ENCODE data around the gene TBCCD1. TPM values are rescaled to one million over a fixed set of nuclear protein-coding genes. Genes with fewer than 3 reads are reported as not detected.
A peak's percentile ranks its signal among the peaks of the same experiment; 100 is the strongest.

Gene TBCCD1
- total and polyA plus RNA-seq, 4 experiments from 2014 or later = 20.1 to 28.6 (median 20.7) TPM

DNA sequence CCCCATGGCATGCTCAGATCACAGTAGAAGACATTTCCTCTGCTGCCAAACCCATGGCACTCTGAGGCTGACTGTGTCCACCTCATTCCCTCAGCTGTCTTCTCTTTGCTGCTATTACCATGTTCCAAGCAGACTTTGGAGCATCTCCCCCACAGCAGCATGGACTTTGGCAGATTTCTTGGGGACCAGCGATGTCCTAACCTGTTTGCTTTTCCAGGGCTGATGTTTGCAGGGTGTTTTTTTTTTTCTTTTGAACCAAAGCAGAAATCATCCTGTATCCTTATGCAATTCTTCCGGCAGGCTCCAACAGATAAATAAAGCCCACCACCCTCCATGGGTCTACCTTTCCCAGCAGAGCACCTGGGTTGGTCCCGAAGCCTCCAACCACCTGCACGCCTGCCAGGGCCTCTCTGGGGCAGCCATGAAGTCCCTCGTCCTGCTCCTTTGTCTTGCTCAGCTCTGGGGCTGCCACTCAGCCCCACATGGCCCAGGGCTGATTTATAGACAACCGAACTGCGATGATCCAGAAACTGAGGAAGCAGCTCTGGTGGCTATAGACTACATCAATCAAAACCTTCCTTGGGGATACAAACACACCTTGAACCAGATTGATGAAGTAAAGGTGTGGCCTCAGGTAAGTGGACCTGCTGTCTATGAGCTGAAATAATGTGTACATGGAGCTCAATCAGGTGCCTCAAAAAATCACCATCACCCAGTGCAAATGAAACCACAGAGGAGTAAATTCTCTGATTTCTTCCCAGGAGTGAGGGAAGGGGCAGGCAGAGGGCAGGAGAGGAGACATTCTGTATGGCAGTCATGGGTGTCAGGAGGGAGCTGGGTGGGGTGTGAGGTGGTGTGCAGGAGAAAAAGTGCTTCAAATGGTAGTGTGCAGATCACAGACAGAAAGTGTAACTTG lies 45.8 kb upstream of the TBCCD1 start, which contains the start of gene AHSG:
TSS of gene AHSG (plus strand) at position 340 of the 916 bp plus-strand sequence. CDS start at position 422, 82 bp downstream.
- Mint-ChIP-seq H3K9me3 (no peaks in the 10 kb centered on the region), H3K36me3 (no peaks in the 10 kb centered on the region), H3K27me3 (peaks cover 8 to 9% of the 10 kb centered on the region in 2 donors), H3K4me3 (no peak within 1 kb of the TSS), H3K4me1 (peaks cover 10 to 28% (median 20%) of the 10 kb centered on the region in 4 donors), H3K27ac (peak within 1 kb of the TSS in 2 of 7 donors; percentile 20 to 21)
- Histone ChIP-seq H3K9me3 (ENCODE audit: control insufficient read depth in 1 of 2, low read length in 2 of 2) (no peaks in the 10 kb centered on the region), H3K27me3 (ENCODE audit: insufficient read depth, low read length) (no peaks in the 10 kb centered on the region), H3K36me3 (ENCODE audit: insufficient read depth, low read length) (no peaks in the 10 kb centered on the region), H3K4me3 (ENCODE audit: low read length in 2 of 2) (no peak within 1 kb of the TSS), H3K4me1 (ENCODE audit: insufficient read depth, low read length) (peaks cover 18% of the 10 kb centered on the region), H3K27ac (ENCODE audit: low read depth, low read length) (no peak within 1 kb of the TSS)
- intact Hi-C loops (cut with micrococcal nuclease) = no loop called here
- POLR2A ChIA-PET (ENCODE audit: partially characterized antibody) = interaction anchor here (2.6 kb wide), 1 partner anchor 23 kb away, joined by 7 read pairs; no protein-coding TSS in a partner anchor
- no peak for DNase-seq
- CTCF ChIA-PET (ENCODE audit: partially characterized antibody) = interaction anchor here (0.9 to 10.9 kb wide), 13 partner anchors 12 to 632 kb away, joined by 3 to 278 read pairs (median 27); partner anchors contain the start of gene EIF4A2

DNA sequence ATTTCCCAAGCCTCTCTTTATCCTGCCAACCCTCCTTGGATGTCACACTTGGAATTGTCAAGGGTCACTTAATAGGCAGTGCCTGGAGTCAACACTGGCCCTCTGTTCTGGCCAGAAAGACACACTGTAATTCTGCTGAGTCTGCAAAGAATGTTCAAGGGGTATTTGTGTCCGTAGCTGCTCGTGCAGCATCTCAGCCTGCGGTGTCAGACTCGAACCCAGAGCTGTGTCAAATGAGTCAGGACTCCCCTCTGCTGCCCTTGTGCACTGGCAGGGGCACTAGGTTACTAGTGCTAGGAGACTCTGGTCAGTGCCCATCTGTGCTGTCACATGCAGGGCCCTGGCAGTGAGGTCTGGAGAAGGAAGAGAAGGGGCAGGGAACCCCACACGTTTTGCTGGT lies 44.9 kb upstream of the TBCCD1 start:
- Histone ChIP-seq H3K27me3 (ENCODE audit: insufficient read depth, low read length) (no peaks in the 10 kb centered on the region), H3K9me3 (ENCODE audit: control insufficient read depth in 1 of 2, low read length in 2 of 2) (no peaks in the 10 kb centered on the region), H3K36me3 (ENCODE audit: insufficient read depth, low read length) (no peaks in the 10 kb centered on the region), H3K4me1 (ENCODE audit: insufficient read depth, low read length) (peaks cover 14% of the 10 kb centered on the region), H3K27ac (ENCODE audit: low read depth, low read length) (no peak overlapping the region), H3K4me3 (ENCODE audit: low read length in 2 of 2) (no peak overlapping the region)
- ChIA-PET POLR2A (ENCODE audit: partially characterized antibody) (no interaction called here), CTCF (ENCODE audit: partially characterized antibody) (interaction anchor here (1.0 to 10.9 kb wide), 6 partner anchors 8 to 630 kb away, joined by 3 to 278 read pairs (median 27); no protein-coding TSS in a partner anchor)
- no peaks in the 10 kb centered on the region for H3K9me3 Mint-ChIP-seq
- intact Hi-C loops (cut with micrococcal nuclease) = no loop called here
- no peaks in the 10 kb centered on the region for H3K36me3 Mint-ChIP-seq
- peaks cover 6 to 7% of the 10 kb centered on the region in 2 donors for H3K27me3 Mint-ChIP-seq
- peaks cover 8 to 23% (median 16%) of the 10 kb centered on the region in 4 donors for H3K4me1 Mint-ChIP-seq
- no peak overlapping the region for H3K4me3 Mint-ChIP-seq
- peak overlapping the region in 1 of 7 donors; percentile 21 for H3K27ac Mint-ChIP-seq
- DNase-seq = no peak

DNA sequence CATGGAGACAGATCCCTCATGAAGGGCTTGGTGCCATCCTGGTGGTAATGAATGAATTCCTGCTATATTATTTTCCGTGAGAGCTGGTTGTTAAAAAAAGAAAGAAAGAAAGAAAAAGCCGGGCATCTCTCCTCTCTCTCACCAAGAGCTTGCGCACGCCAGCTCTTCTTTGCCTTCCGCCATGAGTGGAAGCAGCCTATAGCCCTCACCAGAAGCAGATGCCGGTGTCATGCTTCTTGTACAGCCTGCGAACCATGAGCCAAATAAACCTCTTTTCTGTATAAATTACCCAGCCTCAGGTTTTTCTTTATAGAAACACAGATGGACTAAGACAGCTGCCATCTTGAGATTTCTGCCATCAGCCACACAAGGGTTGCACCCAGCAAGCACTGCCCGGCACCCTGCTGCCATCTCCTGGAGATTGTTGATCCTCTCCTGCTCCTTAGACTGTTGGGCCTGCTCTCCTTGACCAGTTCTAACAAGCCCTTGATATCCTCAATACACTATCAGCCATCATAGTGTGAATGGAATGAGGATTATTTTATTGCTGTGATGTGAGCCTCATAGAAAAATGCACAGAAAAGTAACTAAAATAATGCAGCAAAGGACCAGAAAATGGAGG lies 42.2 kb upstream of the TBCCD1 start:
- Histone ChIP-seq H3K27me3 (ENCODE audit: insufficient read depth, low read length) (no peaks in the 10 kb centered on the region), H3K4me3 (ENCODE audit: low read length in 2 of 2) (no peak overlapping the region), H3K9me3 (ENCODE audit: control insufficient read depth in 1 of 2, low read length in 2 of 2) (no peaks in the 10 kb centered on the region), H3K27ac (ENCODE audit: low read depth, low read length) (no peak overlapping the region), H3K4me1 (ENCODE audit: insufficient read depth, low read length) (peaks cover 2% of the 10 kb centered on the region), H3K36me3 (ENCODE audit: insufficient read depth, low read length) (no peaks in the 10 kb centered on the region)
- Mint-ChIP-seq H3K4me1 (peaks cover 1 to 6% (median 4%) of the 10 kb centered on the region in 4 donors), H3K36me3 (no peaks in the 10 kb centered on the region), H3K27ac (no peak overlapping the region), H3K4me3 (no peak overlapping the region), H3K27me3 (peaks cover under 1 to 5% of the 10 kb centered on the region in 2 donors), H3K9me3 (no peaks in the 10 kb centered on the region)
- POLR2A ChIA-PET (ENCODE audit: partially characterized antibody) = no interaction called here
- DNase-seq = no peak
- intact Hi-C loops (cut with micrococcal nuclease) = no loop called here
- CTCF ChIA-PET (ENCODE audit: partially characterized antibody) = interaction anchor here (1.0 to 10.9 kb wide), 5 partner anchors 8 to 626 kb away, joined by 3 to 278 read pairs (median 23); no protein-coding TSS in a partner anchor

DNA sequence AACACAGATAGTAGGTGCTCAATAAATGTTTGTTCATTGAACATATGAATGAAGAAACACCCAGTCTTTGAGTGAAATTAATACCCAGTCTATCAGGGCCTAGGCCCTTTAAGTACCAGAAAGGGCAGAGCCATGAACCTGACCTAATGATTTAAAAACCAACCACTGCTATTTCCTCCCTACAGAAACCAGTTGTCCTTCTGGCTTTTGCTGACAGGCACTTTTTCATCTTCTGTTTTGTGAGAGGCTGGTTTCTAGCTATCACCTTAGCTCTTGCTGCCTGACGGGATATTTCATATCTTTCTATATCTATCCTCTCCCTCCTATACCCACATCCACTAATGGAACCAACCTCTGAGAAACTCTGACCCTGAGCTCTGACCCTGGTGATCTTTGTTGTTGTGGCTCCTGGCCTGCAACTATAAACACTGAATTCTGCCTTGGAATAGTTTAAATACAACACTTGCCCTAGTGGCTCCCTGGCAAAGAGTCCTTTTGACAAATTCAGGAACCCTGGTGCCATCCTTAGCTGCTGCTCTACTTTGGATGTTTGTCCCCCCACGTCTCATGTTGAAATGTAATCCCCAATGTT lies 41.6 kb upstream of the TBCCD1 start:
- DNase-seq = no peak
- intact Hi-C loops (cut with micrococcal nuclease) = no loop called here
- no peaks in the 10 kb centered on the region for H3K36me3 Mint-ChIP-seq
- peaks cover 0 to 4% (median 0%) of the 10 kb centered on the region in 4 donors for H3K4me1 Mint-ChIP-seq
- Histone ChIP-seq H3K4me1 (ENCODE audit: insufficient read depth, low read length) (no peaks in the 10 kb centered on the region), H3K4me3 (ENCODE audit: low read length in 2 of 2) (no peak overlapping the region), H3K36me3 (ENCODE audit: insufficient read depth, low read length) (no peaks in the 10 kb centered on the region), H3K9me3 (ENCODE audit: control insufficient read depth in 1 of 2, low read length in 2 of 2) (no peaks in the 10 kb centered on the region), H3K27me3 (ENCODE audit: insufficient read depth, low read length) (no peaks in the 10 kb centered on the region), H3K27ac (ENCODE audit: low read depth, low read length) (no peak overlapping the region)
- no peak overlapping the region for H3K4me3 Mint-ChIP-seq
- no peaks in the 10 kb centered on the region for H3K9me3 Mint-ChIP-seq
- POLR2A ChIA-PET (ENCODE audit: partially characterized antibody) = no interaction called here
- H3K27me3 Mint-ChIP-seq = peaks cover 0 to 5% of the 10 kb centered on the region in 2 donors
- no peak overlapping the region for H3K27ac Mint-ChIP-seq
- CTCF ChIA-PET (ENCODE audit: partially characterized antibody) = interaction anchor here (1.0 to 10.9 kb wide), 5 partner anchors 8 to 626 kb away, joined by 3 to 278 read pairs (median 23); no protein-coding TSS in a partner anchor

DNA sequence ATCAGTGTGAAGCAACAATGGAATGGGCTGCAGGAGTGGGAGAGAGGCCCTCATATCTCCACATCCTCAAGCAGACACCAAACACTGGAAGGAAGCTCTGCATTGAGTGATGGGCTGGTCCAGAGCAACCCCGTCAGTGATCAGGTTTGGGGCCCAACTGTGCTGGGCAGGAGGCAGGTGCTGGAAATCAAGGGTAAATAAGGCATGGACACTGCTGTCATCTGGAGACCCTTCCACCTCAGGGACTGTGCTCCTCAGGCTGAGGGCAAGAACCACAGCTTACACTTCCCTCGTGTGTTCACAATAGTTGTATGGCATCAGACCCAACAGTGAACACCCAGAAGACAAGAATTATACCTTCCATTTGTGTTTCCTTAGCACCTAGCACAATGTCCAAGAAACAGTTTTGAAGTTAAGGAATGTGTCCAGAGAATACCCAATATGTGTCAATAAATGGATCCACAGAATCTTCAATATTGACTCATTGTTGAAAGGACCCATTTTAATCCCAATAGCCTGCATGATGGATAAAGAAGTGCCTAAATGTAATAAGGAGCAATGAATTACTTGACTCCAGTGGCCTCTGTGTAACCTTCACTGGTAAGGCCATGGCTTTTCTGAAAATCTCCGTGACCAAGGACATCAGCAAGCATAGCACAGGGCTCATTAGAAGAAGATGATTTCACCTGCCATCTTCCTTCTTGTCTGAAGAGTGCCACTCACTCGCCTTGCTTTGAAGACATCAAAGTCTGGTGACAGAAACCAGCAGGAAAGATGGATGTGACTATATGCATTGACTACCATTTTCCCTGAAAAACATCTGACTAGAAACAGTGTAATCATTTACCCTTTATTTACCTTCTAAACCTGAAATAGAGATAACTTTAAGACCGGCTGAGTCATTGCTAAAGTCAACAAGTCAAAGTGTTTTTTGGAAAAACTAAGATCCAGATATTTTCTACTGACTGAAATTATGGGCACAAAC lies 38.7 kb upstream of the TBCCD1 start:
- peaks cover 0 to 1% of the 10 kb centered on the region in 2 donors for H3K27me3 Mint-ChIP-seq
- ChIA-PET CTCF (ENCODE audit: partially characterized antibody) (interaction anchor here (3.4 to 24.2 kb wide), 2 partner anchors 7 to 11 kb away, joined by 23 to 255 read pairs; partner anchors contain the start of gene AHSG), POLR2A (ENCODE audit: partially characterized antibody) (no interaction called here)
- no peaks in the 10 kb centered on the region for H3K36me3 Mint-ChIP-seq
- no peak for DNase-seq
- Histone ChIP-seq H3K36me3 (ENCODE audit: insufficient read depth, low read length) (no peaks in the 10 kb centered on the region), H3K9me3 (ENCODE audit: control insufficient read depth in 1 of 2, low read length in 2 of 2) (no peaks in the 10 kb centered on the region), H3K27me3 (ENCODE audit: insufficient read depth, low read length) (no peaks in the 10 kb centered on the region), H3K4me1 (ENCODE audit: insufficient read depth, low read length) (no peaks in the 10 kb centered on the region), H3K4me3 (ENCODE audit: low read length in 2 of 2) (no peak overlapping the region), H3K27ac (ENCODE audit: low read depth, low read length) (no peak overlapping the region)
- intact Hi-C loops (cut with micrococcal nuclease) = no loop called here
- H3K4me3 Mint-ChIP-seq = no peak overlapping the region
- H3K27ac Mint-ChIP-seq = no peak overlapping the region
- no peaks in the 10 kb centered on the region for H3K9me3 Mint-ChIP-seq
- peaks cover 0 to 2% (median 0%) of the 10 kb centered on the region in 4 donors for H3K4me1 Mint-ChIP-seq

DNA sequence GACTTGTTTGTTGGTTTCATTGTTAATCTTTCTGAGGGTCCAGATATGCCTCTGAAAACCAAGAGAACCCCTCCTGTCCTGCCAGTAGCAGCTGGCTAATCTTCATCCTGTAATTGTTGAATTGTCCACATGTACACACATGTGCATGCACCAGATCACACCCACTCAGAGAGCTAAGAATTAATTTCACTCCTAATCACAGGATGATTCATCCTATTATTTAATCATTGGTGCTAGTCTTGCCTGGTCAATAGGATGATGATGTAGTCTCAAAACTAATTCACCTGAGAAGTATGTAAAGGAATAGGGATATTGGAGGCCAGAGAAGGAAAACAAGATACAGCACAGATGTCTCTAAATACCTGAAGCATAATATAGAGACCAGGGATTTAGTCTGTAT lies 37.9 kb upstream of the TBCCD1 start:
- Histone ChIP-seq H3K27ac (ENCODE audit: low read depth, low read length) (no peak overlapping the region), H3K9me3 (ENCODE audit: control insufficient read depth in 1 of 2, low read length in 2 of 2) (no peaks in the 10 kb centered on the region), H3K4me3 (ENCODE audit: low read length in 2 of 2) (no peak overlapping the region), H3K27me3 (ENCODE audit: insufficient read depth, low read length) (no peaks in the 10 kb centered on the region), H3K4me1 (ENCODE audit: insufficient read depth, low read length) (no peaks in the 10 kb centered on the region), H3K36me3 (ENCODE audit: insufficient read depth, low read length) (no peaks in the 10 kb centered on the region)
- intact Hi-C loops (cut with micrococcal nuclease) = no loop called here
- ChIA-PET CTCF (ENCODE audit: partially characterized antibody) (interaction anchor here (24.2 kb wide), 1 partner anchor 8 kb away, joined by 255 read pairs; the partner anchor contains the start of gene AHSG), POLR2A (ENCODE audit: partially characterized antibody) (no interaction called here)
- Mint-ChIP-seq H3K9me3 (no peaks in the 10 kb centered on the region), H3K4me1 (peaks cover 0 to 2% (median 0%) of the 10 kb centered on the region in 4 donors), H3K36me3 (no peaks in the 10 kb centered on the region), H3K4me3 (no peak overlapping the region), H3K27me3 (peaks cover 0 to 1% of the 10 kb centered on the region in 2 donors), H3K27ac (no peak overlapping the region)
- DNase-seq = no peak

Data from CD4-positive, alpha-beta memory T cell (primary cell).